Embryonic facial prominence (tissue), 1 donor: ENCODE data around the gene AKT2.

Experiments used
- DNase-seq: peaks from one replicate; pipeline ENCODE4 v3.0.0-alpha.2; 2016; ENCODE audit errors: extremely low spot score

Gene AKT2

GRCh38 chr19:40300668-40301067, 15.5 kb upstream of the AKT2 start:
- DNase-seq: no peak

- no peak for DNase-seq
Observed at GRCh38 chr19:40298026-40298425, 12.9 kb upstream of the AKT2 start.

GRCh38 chr19:40294560-40294959, 9.4 kb upstream of the AKT2 start:
- DNase-seq: no peak

- no peak for DNase-seq
Observed at GRCh38 chr19:40286971-40287421, 1.9 kb upstream of the AKT2 start.

GRCh38 chr19:40286235-40286970, 1.3 kb upstream of the AKT2 start:
- no peak for DNase-seq

- peak; percentile 100 for DNase-seq
Observed at GRCh38 chr19:40285353-40286234, 449 bp upstream of the AKT2 start.

- DNase-seq: no peak
Observed at GRCh38 chr19:40284251-40284500, 969 bp downstream of the AKT2 start.

- no peak for DNase-seq
Observed at GRCh38 chr19:40283414-40284250, 1.5 kb downstream of the AKT2 start.

GRCh38 chr19:40282920-40283319, 2.2 kb downstream of the AKT2 start:
- DNase-seq: no peak

GRCh38 chr19:40282209-40282580, 3.0 kb downstream of the AKT2 start:
- no peak for DNase-seq

GRCh38 chr19:40281381-40282208, 3.5 kb downstream of the AKT2 start:
- no peak for DNase-seq

GRCh38 chr19:40280608-40281221, 4.4 kb downstream of the AKT2 start:
- no peak for DNase-seq

- DNase-seq: no peak
Observed at GRCh38 chr19:40279761-40280607, 5.2 kb downstream of the AKT2 start.

GRCh38 chr19:40279120-40279551, 6.0 kb downstream of the AKT2 start:
- no peak for DNase-seq

GRCh38 chr19:40278361-40279035, 6.6 kb downstream of the AKT2 start:
- no peak for DNase-seq

- DNase-seq: no peak
Observed at GRCh38 chr19:40277356-40278059, 7.6 kb downstream of the AKT2 start.

GRCh38 chr19:40274585-40275544, 10.3 kb downstream of the AKT2 start:
- no peak for DNase-seq
